HCT116 (cell line): ENCODE data around the gene PTPRO.

ENCODE experiments used
- EZH2 ChIP-seq: fragments of 200-600 bp; sonication (generic); IDR thresholded peaks from 2 replicates; pipeline ENCODE4 v1.6.1; 2017; ENCODE audit warnings: antibody characterized with exemption, mixed run types
- EZH2phosphoT487 ChIP-seq: fragments of 200-600 bp; IDR thresholded peaks from 2 replicates; pipeline ENCODE4 v1.6.1; 2018; ENCODE audit warnings: antibody characterized with exemption, borderline replicate concordance
- MAX ChIP-seq: IDR thresholded peaks from 2 replicates; pipeline ENCODE4 v1.6.1; 2012
- POLR2AphosphoS5 ChIP-seq: IDR thresholded peaks from 2 replicates; pipeline ENCODE4 v1.6.1; 2011; ENCODE audit warnings: mild to moderate bottlenecking, low read depth, low read length, moderate library complexity
- TF ChIP-seq, protein P1 (sequence below), 3 experiments: fragments of 200-600 bp in 1 of 3; sonication (generic) in 1 of 3; IDR thresholded peaks in 2 of 3; conservative IDR thresholded peaks in 1 of 3; 2 replicates each; pipeline ENCODE4 v1.5.1; 2012 to 2017; ENCODE audit warnings: low read depth in 2 of 3, low read length in 2 of 3, antibody characterized with exemption in 1 of 3, borderline replicate concordance in 1 of 3, control low read depth in 1 of 3, mild to moderate bottlenecking in 1 of 3, mixed read lengths in 1 of 3, mixed run types in 1 of 3, moderate library complexity in 1 of 3; ENCODE audit not compliant: insufficient read depth in 1 of 3
- TF ChIP-seq, protein P2 (sequence below): IDR thresholded peaks from 2 replicates; pipeline ENCODE4 v1.6.1; 2012

GRCh38 chr12:15589328-15590032, 267.2 kb downstream of the PTPRO start:
- TF ChIP-seq EZH2phosphoT487 (no peak), MAX (no peak), POLR2AphosphoS5 (no peak), EZH2 (no peak)
- TF ChIP-seq, protein P1, sequence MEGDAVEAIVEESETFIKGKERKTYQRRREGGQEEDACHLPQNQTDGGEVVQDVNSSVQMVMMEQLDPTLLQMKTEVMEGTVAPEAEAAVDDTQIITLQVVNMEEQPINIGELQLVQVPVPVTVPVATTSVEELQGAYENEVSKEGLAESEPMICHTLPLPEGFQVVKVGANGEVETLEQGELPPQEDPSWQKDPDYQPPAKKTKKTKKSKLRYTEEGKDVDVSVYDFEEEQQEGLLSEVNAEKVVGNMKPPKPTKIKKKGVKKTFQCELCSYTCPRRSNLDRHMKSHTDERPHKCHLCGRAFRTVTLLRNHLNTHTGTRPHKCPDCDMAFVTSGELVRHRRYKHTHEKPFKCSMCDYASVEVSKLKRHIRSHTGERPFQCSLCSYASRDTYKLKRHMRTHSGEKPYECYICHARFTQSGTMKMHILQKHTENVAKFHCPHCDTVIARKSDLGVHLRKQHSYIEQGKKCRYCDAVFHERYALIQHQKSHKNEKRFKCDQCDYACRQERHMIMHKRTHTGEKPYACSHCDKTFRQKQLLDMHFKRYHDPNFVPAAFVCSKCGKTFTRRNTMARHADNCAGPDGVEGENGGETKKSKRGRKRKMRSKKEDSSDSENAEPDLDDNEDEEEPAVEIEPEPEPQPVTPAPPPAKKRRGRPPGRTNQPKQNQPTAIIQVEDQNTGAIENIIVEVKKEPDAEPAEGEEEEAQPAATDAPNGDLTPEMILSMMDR (IDR thresholded peaks at IDR 0.05 in 2 of 3, conservative IDR thresholded peaks at IDR 0.05 in 1 of 3; ENCODE audit: borderline replicate concordance in 1 of 3, insufficient read depth in 1 of 3, low read depth in 2 of 3, low read length in 2 of 3): no peak
- TF ChIP-seq, protein P2, sequence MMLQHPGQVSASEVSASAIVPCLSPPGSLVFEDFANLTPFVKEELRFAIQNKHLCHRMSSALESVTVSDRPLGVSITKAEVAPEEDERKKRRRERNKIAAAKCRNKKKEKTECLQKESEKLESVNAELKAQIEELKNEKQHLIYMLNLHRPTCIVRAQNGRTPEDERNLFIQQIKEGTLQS: no peak
